Tibial nerve (tissue), 4 donors: ENCODE measurements around the gene ZNF761.
"Not testable (repeated sequence)": the region's sequence is repeated elsewhere in the genome, so short reads cannot be mapped to it uniquely, and the experiment has no call there.

ENCODE experiments used
- EP300 ChIP-seq, 2 donors: sonication (generic); formaldehyde crosslinking; IDR thresholded peaks; one replicate each; pipeline ENCODE4 v1.6.1; 2017; ENCODE audit warnings: antibody characterized with exemption in 2 of 2, mild to moderate bottlenecking in 1 of 2
- TF ChIP-seq, protein P1 (sequence below), 5 experiments: fragments of 200-600 bp in 3 of 5; fragments of 450-650 bp in 2 of 5; sonication (generic) in 3 of 5; IDR thresholded peaks; one replicate each; pipeline ENCODE4 v1.5.1; 2016 to 2019; ENCODE audit warnings: antibody characterized with exemption in 5 of 5, mild to moderate bottlenecking in 3 of 5, moderate library complexity in 2 of 5

DNA sequence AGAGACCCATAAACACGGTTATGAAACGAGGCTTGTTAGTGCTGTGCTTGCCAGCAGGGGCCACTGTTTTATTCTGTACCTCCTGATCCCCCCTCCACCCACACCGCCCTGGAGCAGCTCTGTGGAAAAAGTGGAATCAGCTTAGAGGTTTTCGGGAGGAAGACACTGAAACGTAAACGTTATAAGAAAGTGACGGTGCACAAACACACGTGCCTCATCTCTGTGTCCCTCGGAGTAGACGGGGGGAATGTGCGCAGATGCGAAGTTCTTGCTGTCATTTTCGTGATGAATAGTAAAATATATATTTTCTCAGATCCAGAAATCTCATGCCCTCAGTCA, 72.5 kb downstream of the ZNF761 start:
- TF ChIP-seq, protein P1, sequence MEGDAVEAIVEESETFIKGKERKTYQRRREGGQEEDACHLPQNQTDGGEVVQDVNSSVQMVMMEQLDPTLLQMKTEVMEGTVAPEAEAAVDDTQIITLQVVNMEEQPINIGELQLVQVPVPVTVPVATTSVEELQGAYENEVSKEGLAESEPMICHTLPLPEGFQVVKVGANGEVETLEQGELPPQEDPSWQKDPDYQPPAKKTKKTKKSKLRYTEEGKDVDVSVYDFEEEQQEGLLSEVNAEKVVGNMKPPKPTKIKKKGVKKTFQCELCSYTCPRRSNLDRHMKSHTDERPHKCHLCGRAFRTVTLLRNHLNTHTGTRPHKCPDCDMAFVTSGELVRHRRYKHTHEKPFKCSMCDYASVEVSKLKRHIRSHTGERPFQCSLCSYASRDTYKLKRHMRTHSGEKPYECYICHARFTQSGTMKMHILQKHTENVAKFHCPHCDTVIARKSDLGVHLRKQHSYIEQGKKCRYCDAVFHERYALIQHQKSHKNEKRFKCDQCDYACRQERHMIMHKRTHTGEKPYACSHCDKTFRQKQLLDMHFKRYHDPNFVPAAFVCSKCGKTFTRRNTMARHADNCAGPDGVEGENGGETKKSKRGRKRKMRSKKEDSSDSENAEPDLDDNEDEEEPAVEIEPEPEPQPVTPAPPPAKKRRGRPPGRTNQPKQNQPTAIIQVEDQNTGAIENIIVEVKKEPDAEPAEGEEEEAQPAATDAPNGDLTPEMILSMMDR (IDR thresholded peaks at IDR 0.05), result not testable (repeated sequence)
- TF ChIP-seq EP300 (IDR thresholded peaks at IDR 0.05), result not testable (repeated sequence)
